K562 (cell line): ENCODE measurements around the gene PDE2A. TPM values are rescaled to one million over a fixed set of nuclear protein-coding genes. Genes with fewer than 3 reads are reported as not detected.

Experiments
- ATAC-seq: fragments of 200-7000 bp; cut with Tn5 transposase; 3 replicates; pipeline ENCODE4 v1.9.1; 2020; ENCODE audit warnings: moderate library complexity
- BruUV-seq: library from RNA; stranded (reverse); fragments of 400-500 nt; replicated peaks from 2 replicates; lab custom pipeline; 2021; lab: Mats Ljungman, UMichigan
- CTCF ChIA-PET: fragments of 300-600 bp; formaldehyde crosslinking; extraction: SDS; loops from one replicate; lab custom pipeline; 2021; ENCODE audit warnings: low intra/inter-chr PET ratio; lab: Yijun Ruan, JAX
- POLR2A ChIA-PET: fragments of 300-600, 350-650 bp; sonication (Branson Sonifier 250); formaldehyde crosslinking; extraction: SDS; loops from one replicate; lab custom pipeline; 2021; ENCODE audit warnings: antibody characterized with exemption, inconsistent platforms; lab: Yijun Ruan, JAX
- DNase-seq, 4 experiments: peaks; one replicate each; pipeline versions ENCODE4 v3.0.0 to v3.0.0-alpha.2; 2011 to 2018; ENCODE audit warnings: low spot score in 3 of 4, mixed read lengths in 3 of 4; ENCODE audit errors: extremely low read depth in 1 of 4
- FAIRE-seq: peaks from 2 replicates; lab custom pipeline; 2011; peaks lifted over from hg19 to GRCh38; lab: Jason Lieb, UNC
- H2AFZ ChIP-seq: 2 replicates; pipeline ENCODE4 v1.6.0; 2011; ENCODE audit warnings: low read depth, low read length, control low read depth, inconsistent platforms
- H3K27ac ChIP-seq: fragments of 200-600 bp; 3 replicates; pipeline ENCODE4 v1.8.0; 2011; ENCODE audit warnings: low read depth, mild to moderate bottlenecking, control low read depth, inconsistent platforms, low read length, moderate library complexity, mixed read lengths; ENCODE audit errors: extremely low read depth
- H3K27me3 ChIP-seq, 2 experiments: fragments of 300-600 bp in 1 of 2; 2 replicates in 1 of 2; 3 replicates in 1 of 2; pipeline versions ENCODE4 v1.6.0 to v1.8.0; 2011; ENCODE audit warnings: inconsistent platforms in 2 of 2, low read length in 2 of 2, mild to moderate bottlenecking in 1 of 2, mixed read lengths in 1 of 2, moderate library complexity in 1 of 2; ENCODE audit not compliant: control insufficient read depth in 2 of 2, insufficient read depth in 2 of 2
- H3K36me3 ChIP-seq: fragments of 300-600 bp; 3 replicates; pipeline ENCODE4 v1.8.0; 2011; ENCODE audit warnings: mild to moderate bottlenecking, low read length, inconsistent platforms; ENCODE audit not compliant: control insufficient read depth, insufficient read depth
- H3K4me1 ChIP-seq, 2 experiments: fragments of 200-600 bp in 1 of 2; replicated peaks in 1 of 2; 2 replicates in 1 of 2; 3 replicates in 1 of 2; pipeline versions ENCODE4 v1.5.1 to v1.8.0; 2011; ENCODE audit warnings: inconsistent platforms in 2 of 2, low read length in 2 of 2, mild to moderate bottlenecking in 1 of 2, mixed read lengths in 1 of 2, moderate library complexity in 1 of 2; ENCODE audit not compliant: control insufficient read depth in 2 of 2, insufficient read depth in 2 of 2
- H3K4me2 ChIP-seq: 2 replicates; pipeline ENCODE4 v1.6.1; 2011; ENCODE audit warnings: low read length, control low read depth, inconsistent platforms, mixed read lengths; ENCODE audit not compliant: insufficient read depth
- H3K4me3 ChIP-seq: fragments of 200-600 bp; sonication (generic), shearing (Covaris generic); 2 replicates; pipeline ENCODE4 v1.5.1; 2016; ENCODE audit warnings: control low read depth, inconsistent platforms
- H3K79me2 ChIP-seq: fragments of 200-600 bp; 3 replicates; pipeline ENCODE4 v1.8.0; 2011; ENCODE audit warnings: low read length, inconsistent platforms; ENCODE audit not compliant: control insufficient read depth, insufficient read depth
- H3K9ac ChIP-seq, 2 experiments: 2 replicates each; pipeline versions ENCODE4 v1.6.0 to v1.6.1; 2011; ENCODE audit warnings: low read depth in 2 of 2, low read length in 2 of 2, control low read depth in 1 of 2, inconsistent platforms in 1 of 2, mild to moderate bottlenecking in 1 of 2, mixed read lengths in 1 of 2; ENCODE audit not compliant: insufficient read depth in 1 of 2
- H3K9me1 ChIP-seq: one replicate; pipeline ENCODE4 v1.6.0; 2011; ENCODE audit warnings: inconsistent platforms, mild to moderate bottlenecking, low read length, moderate library complexity; ENCODE audit not compliant: control insufficient read depth, insufficient read depth
- H3K9me3 ChIP-seq: replicated peaks from 2 replicates; pipeline ENCODE4 v1.5.1; 2011; ENCODE audit warnings: low read depth, low read length, inconsistent platforms; ENCODE audit not compliant: control insufficient read depth, insufficient read depth
- H4K20me1 ChIP-seq: replicated peaks from 2 replicates; pipeline ENCODE4 v1.6.1; 2011; ENCODE audit warnings: low read length, inconsistent platforms, mixed read lengths; ENCODE audit not compliant: control insufficient read depth, insufficient read depth
- SMAD2 ChIP-seq: fragments of 150-350 bp; IDR thresholded peaks from 2 replicates; pipeline ENCODE4 v1.6.1; 2014; ENCODE audit warnings: low read depth, mild to moderate bottlenecking, low read length
- STAT5A ChIP-seq: IDR thresholded peaks from 2 replicates; pipeline ENCODE4 v1.6.1; 2012; ENCODE audit warnings: low read length, inconsistent platforms, borderline replicate concordance
- ZNF121 ChIP-seq: sonication (generic); formaldehyde crosslinking; conservative IDR thresholded peaks from 2 replicates; pipeline ENCODE4 v1.8.0; 2022; ENCODE audit warnings: missing genetic modification reagents
- WGBS: fragments of 100-300 bp; shearing (Covaris generic); methylation state at CpG from one replicate; pipeline ENCODE4 v1.1.6; 2016; ENCODE audit warnings: low coverage, mixed read lengths; ENCODE audit not compliant: insufficient coverage; ENCODE audit errors: missing lambda C conversion rate; 5-methylcytosine and 5-hydroxymethylcytosine counted together
- in situ Hi-C: fragments of 300-500 bp; cut with MboI; formaldehyde crosslinking; loops from 4 replicates; pipeline ENCODE4 v1.15.0; 2018; ENCODE audit warnings: inconsistent platforms, mixed read lengths
- intact Hi-C: fragments of 100-400 bp; cut with micrococcal nuclease; formaldehyde crosslinking; loops from 2 replicates; pipeline ENCODE4 v1.14.2; 2022
- polyA plus RNA-seq, 8 experiments: library from polyadenylated mRNA; depleted of rRNA in 4 of 8; stranded (reverse) in 5 of 8; unstranded in 3 of 8; fragments of >200 nt; fragmentation: Nextera tagmentation in 2 of 8; fragmentation: Illumina TruSeq in 1 of 8; extraction: Ambion mirVana in 2 of 8; extraction: Trizol in 1 of 8; gene quantifications; 2 replicates each; pipeline versions ENCODE4 v1.2.1 to v1.2.3, GENCODE V29; 2011 to 2014; ENCODE audit warnings: inconsistent platforms in 1 of 8, missing spikeins in 1 of 8
- total RNA-seq, 7 experiments: library from RNA; depleted of rRNA in 6 of 7; stranded (reverse); fragments of >200 nt in 6 of 7; fragmentation: Illumina TruSeq in 2 of 7; extraction: Trizol in 2 of 7; gene quantifications; 2 replicates each; pipeline versions ENCODE4 v1.2.1 to v1.2.3, GENCODE V29; 2011 to 2021; ENCODE audit warnings: low replicate concordance in 1 of 7

Gene PDE2A
- total and polyA plus RNA-seq, 9 of the 15 experiments (the other 6 are each of a cell fraction or from before 2014, with no cell fraction given): 0.07 to 15.2 (median 1.6) TPM; not detected in 1

GRCh38 chr11:72652133-72652532 lies 22.1 kb downstream of the PDE2A start:
- Histone ChIP-seq H3K79me2 (no peaks in the 10 kb centered on the region), H3K9me1 (no peaks in the 10 kb centered on the region), H3K36me3 (no peaks in the 10 kb centered on the region), H3K9me3 (no peaks in the 10 kb centered on the region), H4K20me1 (0 out of 2 replicates have a peak, but pooled peaks cover 4% of the 10 kb centered on the region), H3K4me3 (no peak overlapping the region), H3K9ac (no peak overlapping the region), H3K4me2 (no peak overlapping the region), H3K4me1 (peaks cover 15 to 26% of the 10 kb centered on the region in 2 experiments; a peak in 4 of 5 replicates)
- POLR2A ChIA-PET: no interaction called here
- ATAC-seq: no peak
- no peak for TF ChIP-seq SMAD2
- TF ChIP-seq ZNF121 (CRISPR knock-in tag): peak; percentile 80
- TF ChIP-seq, all 486 proteins: peak for 1
- Histone ChIP-seq H3K27me3 (peaks cover 0 to 9% of the 10 kb centered on the region in 2 experiments; a peak in 1 of 5 replicates), H2AFZ (no peak overlapping the region), H3K27ac (no peak overlapping the region)
- intact Hi-C loops (no loop called here), in situ Hi-C loops (no loop called here)
- no peak for DNase-seq
- FAIRE-seq: no peak
- BruUV-seq: no TSS peak
- CTCF ChIA-PET: interaction anchor here (0.6 kb wide), 1 partner anchor 52 kb away, joined by 3 read pairs; no protein-coding TSS in a partner anchor

- no peak for FAIRE-seq
- no peak overlapping the region for H2AFZ ChIP-seq
- in situ Hi-C loops: loop anchor here (5.0 kb wide), 1 partner anchor 52 kb away; no protein-coding TSS in a partner anchor
- DNase-seq: no peak
- no TSS peak for BruUV-seq
- ChIA-PET POLR2A (interaction anchor here (0.6 to 0.7 kb wide), 2 partner anchors 10 to 133 kb away, joined by 3 to 4 read pairs; no protein-coding TSS in a partner anchor), CTCF (no interaction called here)
- H3K27me3 ChIP-seq: peaks cover 0 to 9% of the 10 kb centered on the region in 2 experiments; a peak in 1 of 5 replicates
- WGBS: 1% methylated on average over 5 of the region's 5 CpGs
- no peak overlapping the region for H3K4me3 ChIP-seq
- no peak overlapping the region for H3K9ac ChIP-seq
- no peak overlapping the region for H3K4me2 ChIP-seq
- no peaks in the 10 kb centered on the region for H3K79me2 ChIP-seq
- intact Hi-C loops: no loop called here
- no peaks in the 10 kb centered on the region for H4K20me1 ChIP-seq
- no peak for ATAC-seq
- H3K36me3 ChIP-seq: no peaks in the 10 kb centered on the region
- H3K4me1 ChIP-seq: peaks cover 15 to 20% of the 10 kb centered on the region in 2 experiments; a peak in 4 of 5 replicates
- TF ChIP-seq STAT5A: no peak
- no peaks in the 10 kb centered on the region for H3K9me3 ChIP-seq
- no peak overlapping the region for H3K27ac ChIP-seq
- no peaks in the 10 kb centered on the region for H3K9me1 ChIP-seq
These were observed 24.8 kb downstream of the PDE2A start for GRCh38 chr11:72649215-72649976.
